ENCODE data around the gene ARRB2.

DNA sequence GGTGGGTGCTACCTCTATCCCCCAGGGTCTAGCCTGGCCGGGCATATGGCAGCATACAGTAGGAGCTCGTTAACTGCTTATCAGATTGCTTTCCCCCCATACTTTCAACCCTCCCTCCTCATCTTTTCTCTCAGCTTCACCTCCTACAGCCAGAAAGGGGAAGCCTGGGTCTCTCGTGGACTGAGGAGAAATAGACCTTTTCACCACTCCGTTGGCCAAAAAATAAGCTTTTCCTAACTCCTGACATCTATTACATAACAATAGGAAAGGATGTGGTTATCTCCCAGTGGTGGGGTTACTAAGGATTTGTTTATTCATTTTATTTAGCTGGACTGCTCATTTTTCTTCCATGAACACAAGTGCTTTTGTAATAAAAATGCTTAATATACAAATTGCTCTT lies 38.3 kb downstream of the ARRB2 start:
- no peak for TF ChIP-seq GATA2 (IDR thresholded peaks at IDR 0.05; ENCODE audit: low read depth, low read length)
- no peak for TF ChIP-seq GATA3 (IDR thresholded peaks at IDR 0.05; ENCODE audit: low read depth, low read length)

Data from SH-SY5Y (cell line).